Stimulated activated memory B cell treated with anti-CD40 and anti-IgM and Interleukin-4, amounts not matched to agents 10 μg/mL and 1 μg/mL and 100 μg/mL, for 72 hours (primary cell): ENCODE data around the gene MDM4.

Experiments used
- ATAC-seq: fragments of 150-1000 bp; cut with Tn5 transposase; 2 replicates; pipeline ENCODE4 v1.10.0; 2021
- H3K27ac Mint-ChIP-seq: one replicate; pipeline ENCODE4 v1.8.0; 2022; ENCODE audit warnings: mild to moderate bottlenecking, mixed read lengths
- H3K27me3 Mint-ChIP-seq: one replicate; pipeline ENCODE4 v1.8.0; 2022; ENCODE audit warnings: mixed read lengths
- H3K36me3 Mint-ChIP-seq: one replicate; pipeline ENCODE4 v1.8.0; 2022; ENCODE audit warnings: mixed read lengths
- H3K4me1 Mint-ChIP-seq: one replicate; pipeline ENCODE4 v1.8.0; 2022; ENCODE audit warnings: mixed read lengths
- H3K4me3 Mint-ChIP-seq: one replicate; pipeline ENCODE4 v1.8.0; 2022; ENCODE audit warnings: mild to moderate bottlenecking, moderate library complexity, mixed read lengths
- H3K9me3 Mint-ChIP-seq: one replicate; pipeline ENCODE4 v1.8.0; 2022; ENCODE audit warnings: mixed read lengths

Gene MDM4

GRCh38 chr1:204588826-204589225 is 72.6 kb downstream of the MDM4 start:
- Mint-ChIP-seq H3K9me3 (no peaks in the 10 kb centered on the region), H3K4me3 (no peak overlapping the region), H3K27me3 (no peaks in the 10 kb centered on the region), H3K27ac (peak overlapping the region; percentile 60), H3K4me1 (peaks cover 26% of the 10 kb centered on the region), H3K36me3 (peaks cover 6% of the 10 kb centered on the region)
- ATAC-seq, result no peak

GRCh38 chr1:204589409-204590038 is 73.3 kb downstream of the MDM4 start:
- H3K36me3 Mint-ChIP-seq, result peaks cover 6% of the 10 kb centered on the region
- no peaks in the 10 kb centered on the region for H3K27me3 Mint-ChIP-seq
- peak; percentile 77 for ATAC-seq
- peak overlapping the region; percentile 60 for H3K27ac Mint-ChIP-seq
- no peak overlapping the region for H3K4me3 Mint-ChIP-seq
- H3K4me1 Mint-ChIP-seq, result peaks cover 20% of the 10 kb centered on the region
- H3K9me3 Mint-ChIP-seq, result no peaks in the 10 kb centered on the region

- no peaks in the 10 kb centered on the region for H3K9me3 Mint-ChIP-seq
- no peaks in the 10 kb centered on the region for H3K27me3 Mint-ChIP-seq
- H3K4me3 Mint-ChIP-seq, result no peak overlapping the region
- ATAC-seq, result no peak
- no peak overlapping the region for H3K27ac Mint-ChIP-seq
- H3K36me3 Mint-ChIP-seq, result peaks cover 19% of the 10 kb centered on the region
- peaks cover 9% of the 10 kb centered on the region for H3K4me1 Mint-ChIP-seq
Observed at GRCh38 chr1:204591473-204592090, 75.4 kb downstream of the MDM4 start.

GRCh38 chr1:204592246-204592948 is 76.2 kb downstream of the MDM4 start:
- H3K36me3 Mint-ChIP-seq, result peaks cover 27% of the 10 kb centered on the region

GRCh38 chr1:204598319-204598969 is 82.2 kb downstream of the MDM4 start:
- Mint-ChIP-seq H3K9me3 (no peaks in the 10 kb centered on the region), H3K36me3 (peaks cover 39% of the 10 kb centered on the region), H3K4me1 (peaks cover 9% of the 10 kb centered on the region), H3K27ac (no peak overlapping the region), H3K27me3 (no peaks in the 10 kb centered on the region), H3K4me3 (no peak overlapping the region)
- ATAC-seq, result peak; percentile 86

More at GRCh38 chr1:204592246-204592948, 76.2 kb downstream of the MDM4 start:
- Mint-ChIP-seq H3K4me1 (peaks cover 9% of the 10 kb centered on the region), H3K9me3 (no peaks in the 10 kb centered on the region), H3K4me3 (no peak overlapping the region), H3K27me3 (no peaks in the 10 kb centered on the region), H3K27ac (no peak overlapping the region)
- no peak for ATAC-seq

GRCh38 chr1:204599098-204599497 is 82.9 kb downstream of the MDM4 start:
- Mint-ChIP-seq H3K27ac (no peak overlapping the region), H3K4me3 (no peak overlapping the region), H3K27me3 (no peaks in the 10 kb centered on the region), H3K4me1 (peaks cover 9% of the 10 kb centered on the region), H3K9me3 (peaks cover under 1% of the 10 kb centered on the region), H3K36me3 (peaks cover 39% of the 10 kb centered on the region)
- ATAC-seq, result no peak

GRCh38 chr1:204599596-204599995 is 83.4 kb downstream of the MDM4 start:
- peaks cover 3% of the 10 kb centered on the region for H3K9me3 Mint-ChIP-seq
- no peak overlapping the region for H3K27ac Mint-ChIP-seq
- ATAC-seq, result no peak
- H3K36me3 Mint-ChIP-seq, result peaks cover 39% of the 10 kb centered on the region
- H3K4me3 Mint-ChIP-seq, result no peak overlapping the region
- peaks cover 9% of the 10 kb centered on the region for H3K4me1 Mint-ChIP-seq
- no peaks in the 10 kb centered on the region for H3K27me3 Mint-ChIP-seq

GRCh38 chr1:204600203-204600602 is 84.0 kb downstream of the MDM4 start:
- Mint-ChIP-seq H3K9me3 (peaks cover 3% of the 10 kb centered on the region), H3K27me3 (no peaks in the 10 kb centered on the region), H3K4me1 (peaks cover 9% of the 10 kb centered on the region)

GRCh38 chr1:204600968-204601367 is 84.8 kb downstream of the MDM4 start:
- peaks cover 3% of the 10 kb centered on the region for H3K9me3 Mint-ChIP-seq
- ATAC-seq, result no peak
- peaks cover 31% of the 10 kb centered on the region for H3K36me3 Mint-ChIP-seq
- H3K4me1 Mint-ChIP-seq, result peaks cover 9% of the 10 kb centered on the region
- H3K4me3 Mint-ChIP-seq, result no peak overlapping the region
- H3K27ac Mint-ChIP-seq, result no peak overlapping the region
- H3K27me3 Mint-ChIP-seq, result no peaks in the 10 kb centered on the region

More at GRCh38 chr1:204600203-204600602, 84.0 kb downstream of the MDM4 start:
- no peak overlapping the region for H3K4me3 Mint-ChIP-seq
- no peak for ATAC-seq
- H3K36me3 Mint-ChIP-seq, result peaks cover 38% of the 10 kb centered on the region
- H3K27ac Mint-ChIP-seq, result no peak overlapping the region

GRCh38 chr1:204602111-204602579 is 85.9 kb downstream of the MDM4 start:
- H3K4me3 Mint-ChIP-seq, result no peak overlapping the region
- peaks cover 20% of the 10 kb centered on the region for H3K36me3 Mint-ChIP-seq
- H3K4me1 Mint-ChIP-seq, result peaks cover 9% of the 10 kb centered on the region
- H3K27me3 Mint-ChIP-seq, result no peaks in the 10 kb centered on the region
- ATAC-seq, result no peak
- no peak overlapping the region for H3K27ac Mint-ChIP-seq
- peaks cover 3% of the 10 kb centered on the region for H3K9me3 Mint-ChIP-seq

- no peaks in the 10 kb centered on the region for H3K27me3 Mint-ChIP-seq
- no peak overlapping the region for H3K27ac Mint-ChIP-seq
- peaks cover 16% of the 10 kb centered on the region for H3K36me3 Mint-ChIP-seq
- H3K4me1 Mint-ChIP-seq, result peaks cover 7% of the 10 kb centered on the region
- no peak overlapping the region for H3K4me3 Mint-ChIP-seq
- H3K9me3 Mint-ChIP-seq, result peaks cover 3% of the 10 kb centered on the region
- ATAC-seq, result no peak
Observed at GRCh38 chr1:204602871-204603542, 86.8 kb downstream of the MDM4 start.

- Mint-ChIP-seq H3K9me3 (peaks cover 3% of the 10 kb centered on the region), H3K27me3 (no peaks in the 10 kb centered on the region), H3K27ac (no peak overlapping the region), H3K4me1 (no peaks in the 10 kb centered on the region), H3K4me3 (no peak overlapping the region), H3K36me3 (peaks cover 21% of the 10 kb centered on the region)
- ATAC-seq, result no peak
Observed at GRCh38 chr1:204605791-204606190, 89.6 kb downstream of the MDM4 start.
